Measurements from ENCODE around the gene MKLN1.

GRCh38 chr7:131459256-131459655, 131.6 kb downstream of the MKLN1 start:
- TF ChIP-seq POLR2AphosphoS5 (IDR thresholded peaks at IDR 0.05; ENCODE audit: insufficient read depth in 1 of 2, low read depth in 1 of 2) (no peak), POLR2A (IDR thresholded peaks at IDR 0.05) (no peak)
